Gastrocnemius medialis (tissue), 4 donors: ENCODE data around the gene DOCK4. TPM values are rescaled to one million over a fixed set of nuclear protein-coding genes. Genes with fewer than 3 reads are reported as not detected.

Experiments used
- ATAC-seq, 2 donors: fragments of 150-250 bp; one replicate each; pipeline ENCODE4 v1.9.1; 2016
- DNase-seq, 2 donors: peaks; one replicate each; pipeline ENCODE4 v3.0.0-alpha.2; 2019
- H3K27ac ChIP-seq, 4 donors: fragments of 200-600 bp; sonication (generic); 1 replicate in 1 of 4; 2 replicates in 3 of 4; pipeline ENCODE4 v1.5.1; 2016 to 2018; ENCODE audit warnings: mild to moderate bottlenecking in 2 of 4, moderate library complexity in 1 of 4
- H3K27me3 ChIP-seq, 3 donors: fragments of 200-600 bp; sonication (generic) in 2 of 3; 1 replicate in 1 of 3; 2 replicates in 2 of 3; pipeline versions ENCODE4 v1.5.1 to v1.6.0; 2016 to 2019; ENCODE audit warnings: mild to moderate bottlenecking in 1 of 3, moderate library complexity in 1 of 3
- H3K36me3 ChIP-seq, 2 donors: fragments of 200-600 bp; sonication (generic) in 1 of 2; one replicate each; pipeline ENCODE4 v1.5.1; 2017 to 2018
- H3K4me1 ChIP-seq, 2 donors: fragments of 200-600 bp; sonication (generic) in 1 of 2; one replicate each; pipeline ENCODE4 v1.5.1; 2016 to 2017; ENCODE audit warnings: mild to moderate bottlenecking in 2 of 2
- H3K4me3 ChIP-seq, 4 donors: fragments of 200-600 bp; sonication (generic) in 3 of 4; 1 replicate in 1 of 4; 2 replicates in 3 of 4; pipeline ENCODE4 v1.5.1; 2016 to 2019; ENCODE audit warnings: mild to moderate bottlenecking in 2 of 4
- H3K9me3 ChIP-seq, 3 donors: fragments of 200-600 bp; sonication (generic) in 2 of 3; 1 replicate in 1 of 3; 2 replicates in 2 of 3; pipeline ENCODE4 v1.5.1; 2016 to 2019
- CTCF ChIP-seq, 5 experiments: fragments of 450-650 bp in 3 of 5; fragments of 200-600 bp in 2 of 5; sonication (generic) in 2 of 5; IDR thresholded peaks in 4 of 5; conservative IDR thresholded peaks in 1 of 5; 1 replicate in 4 of 5; 2 replicates in 1 of 5; pipeline ENCODE4 v1.5.1; 2016 to 2019; ENCODE audit warnings: antibody characterized with exemption in 5 of 5, mild to moderate bottlenecking in 3 of 5, moderate library complexity in 3 of 5
- POLR2A ChIP-seq, 2 donors: fragments of 450-650 bp; IDR thresholded peaks; one replicate each; pipeline ENCODE4 v1.6.1; 2017; ENCODE audit warnings: antibody characterized with exemption in 2 of 2, mild to moderate bottlenecking in 2 of 2, moderate library complexity in 2 of 2
- in situ Hi-C, 4 donors: fragments of 200-750 bp; cut with MboI; loops; one replicate each; pipeline versions ENCODE4 v1.15.0 to v1.8.0; 2017; ENCODE audit warnings: low sequenced_read_pairs in 4 of 4
- intact Hi-C: fragments of 100-400 bp; cut with DNase I; formaldehyde crosslinking; loops from one replicate; pipeline ENCODE4 v1.15.1; 2023; ENCODE audit warnings: low total_unique reads
- total RNA-seq, 4 donors: library from RNA; depleted of rRNA; stranded (reverse); fragments of >200 nt; gene quantifications; one replicate each; pipeline versions ENCODE4 v1.1.0 to v1.2.3, GENCODE V29; 2016

The DOCK4 gene
- total RNA-seq, 4 donors from 2014 or later: 8.7 to 12.0 (median 10.2) TPM

GRCh38 chr7:111760043-111760442 is 446.2 kb downstream of the DOCK4 start:
- no peak overlapping the region for H3K4me3 ChIP-seq
- H3K4me1 ChIP-seq: no peaks in the 10 kb centered on the region
- ATAC-seq: no peak
- in situ Hi-C loops: loop anchor here (10.0 to 25.0 kb wide), 4 partner anchors 645 to 752 kb away; no protein-coding TSS in a partner anchor
- no peak for DNase-seq
- H3K27ac ChIP-seq: no peak overlapping the region
- H3K27me3 ChIP-seq: no peaks in the 10 kb centered on the region
- intact Hi-C loops: no loop called here
- no peaks in the 10 kb centered on the region for H3K9me3 ChIP-seq
- peaks cover 0 to 21% of the 10 kb centered on the region in 2 donors for H3K36me3 ChIP-seq
- TF ChIP-seq POLR2A (IDR thresholded peaks at IDR 0.05): no peak

- Histone ChIP-seq H3K4me3 (no peak overlapping the region), H3K9me3 (no peaks in the 10 kb centered on the region), H3K27me3 (no peaks in the 10 kb centered on the region), H3K36me3 (peaks cover 0 to 21% of the 10 kb centered on the region in 2 donors), H3K27ac (no peak overlapping the region), H3K4me1 (no peaks in the 10 kb centered on the region)
- ATAC-seq (no peak), DNase-seq (no peak)
- intact Hi-C loops: loop anchor here (10.0 kb wide), 1 partner anchor 656 kb away; no protein-coding TSS in a partner anchor
- in situ Hi-C loops: loop anchor here in 2 of 4 donors (25.0 kb wide), 2 partner anchors 654 to 754 kb away; no protein-coding TSS in a partner anchor
- TF ChIP-seq POLR2A (IDR thresholded peaks at IDR 0.05) (no peak), CTCF (IDR thresholded peaks at IDR 0.05 in 4 of 5, conservative IDR thresholded peaks at IDR 0.05 in 1 of 5) (no peak)
These were observed 447.9 kb downstream of the DOCK4 start for GRCh38 chr7:111758332-111758731.

GRCh38 chr7:111756687-111757178 is 449.5 kb downstream of the DOCK4 start:
- no peaks in the 10 kb centered on the region for H3K27me3 ChIP-seq
- H3K4me3 ChIP-seq: no peak overlapping the region
- DNase-seq (peak; percentile 31 to 59), ATAC-seq (peak; percentile 53 to 69)
- no peaks in the 10 kb centered on the region for H3K4me1 ChIP-seq
- H3K27ac ChIP-seq: peak overlapping the region in 3 of 4 donors; percentile 29 to 47 (median 46)
- in situ Hi-C loops: loop anchor here in 2 of 4 donors (25.0 kb wide), 2 partner anchors 656 to 756 kb away; no protein-coding TSS in a partner anchor
- TF ChIP-seq POLR2A (IDR thresholded peaks at IDR 0.05) (no peak), CTCF (IDR thresholded peaks at IDR 0.05 in 4 of 5, conservative IDR thresholded peaks at IDR 0.05 in 1 of 5) (no peak)
- peaks cover 0 to 21% of the 10 kb centered on the region in 2 donors for H3K36me3 ChIP-seq
- intact Hi-C loops: loop anchor here (10.0 kb wide), 1 partner anchor 658 kb away; no protein-coding TSS in a partner anchor
- H3K9me3 ChIP-seq: no peaks in the 10 kb centered on the region

- TF ChIP-seq CTCF (IDR thresholded peaks at IDR 0.05 in 4 of 5, conservative IDR thresholded peaks at IDR 0.05 in 1 of 5): no peak
- TF ChIP-seq POLR2A (IDR thresholded peaks at IDR 0.05): no peak
These were observed 450.8 kb downstream of the DOCK4 start for GRCh38 chr7:111755383-111755782.

GRCh38 chr7:111753968-111754367 is 452.2 kb downstream of the DOCK4 start:
- no peak overlapping the region for H3K27ac ChIP-seq

More at GRCh38 chr7:111755383-111755782, 450.8 kb downstream of the DOCK4 start:
- Histone ChIP-seq H3K27ac (no peak overlapping the region), H3K27me3 (no peaks in the 10 kb centered on the region), H3K9me3 (no peaks in the 10 kb centered on the region), H3K4me1 (no peaks in the 10 kb centered on the region), H3K36me3 (peaks cover 0 to 21% of the 10 kb centered on the region in 2 donors), H3K4me3 (no peak overlapping the region)
- DNase-seq (no peak), ATAC-seq (no peak)
- in situ Hi-C loops (loop anchor here in 2 of 4 donors (25.0 kb wide), 2 partner anchors 657 to 757 kb away; no protein-coding TSS in a partner anchor), intact Hi-C loops (loop anchor here (10.0 kb wide), 1 partner anchor 659 kb away; no protein-coding TSS in a partner anchor)

More at GRCh38 chr7:111753968-111754367, 452.2 kb downstream of the DOCK4 start:
- no peak for DNase-seq
- no peak for ATAC-seq
- Histone ChIP-seq H3K4me1 (no peaks in the 10 kb centered on the region), H3K4me3 (no peak overlapping the region), H3K36me3 (peaks cover 0 to 10% of the 10 kb centered on the region in 2 donors), H3K27me3 (no peaks in the 10 kb centered on the region), H3K9me3 (no peaks in the 10 kb centered on the region)
- intact Hi-C loops (loop anchor here (10.0 kb wide), 1 partner anchor 661 kb away; no protein-coding TSS in a partner anchor), in situ Hi-C loops (loop anchor here in 2 of 4 donors (25.0 kb wide), 2 partner anchors 658 to 758 kb away; no protein-coding TSS in a partner anchor)
- TF ChIP-seq CTCF (IDR thresholded peaks at IDR 0.05 in 4 of 5, conservative IDR thresholded peaks at IDR 0.05 in 1 of 5): no peak
- no peak for TF ChIP-seq POLR2A (IDR thresholded peaks at IDR 0.05)
